ENCODE results near the gene SULT1A1. TPM values are rescaled to one million over a fixed set of nuclear protein-coding genes. Genes with fewer than 3 reads are reported as not detected.
"Not testable (repeated sequence)": the region's sequence is repeated elsewhere in the genome, so short reads cannot be mapped to it uniquely, and the experiment has no call there.

Gene SULT1A1
- total RNA-seq, 1 donor from 2014 or later: 11.4 TPM

GRCh38 chr16:28606291-28607115 lies 3.3 kb downstream of the SULT1A1 start:
- Mint-ChIP-seq H3K27ac (ENCODE audit: unreplicated experiment) (no peak overlapping the region), H3K4me1 (ENCODE audit: unreplicated experiment) (peaks cover 9% of the 10 kb centered on the region), H3K27me3 (ENCODE audit: unreplicated experiment) (no peaks in the 10 kb centered on the region), H3K9me3 (ENCODE audit: unreplicated experiment) (no peaks in the 10 kb centered on the region), H3K4me3 (ENCODE audit: unreplicated experiment) (no peak overlapping the region), H3K36me3 (ENCODE audit: unreplicated experiment) (no peaks in the 10 kb centered on the region)
- no peak for TF ChIP-seq CTCF (IDR thresholded peaks at IDR 0.05)
- no peak for DNase-seq (ENCODE audit: extremely low spot score, unreplicated experiment)

GRCh38 chr16:28604186-28604565 lies 5.7 kb downstream of the SULT1A1 start:
- no peaks in the 10 kb centered on the region for H3K36me3 Mint-ChIP-seq (ENCODE audit: unreplicated experiment)
- H3K4me1 Mint-ChIP-seq (ENCODE audit: unreplicated experiment): no peaks in the 10 kb centered on the region
- H3K27ac Mint-ChIP-seq (ENCODE audit: unreplicated experiment): no peak overlapping the region
- H3K4me3 Mint-ChIP-seq (ENCODE audit: unreplicated experiment): no peak overlapping the region
- DNase-seq (ENCODE audit: extremely low spot score, unreplicated experiment): no peak
- H3K27me3 Mint-ChIP-seq (ENCODE audit: unreplicated experiment): no peaks in the 10 kb centered on the region
- no peak for TF ChIP-seq CTCF (IDR thresholded peaks at IDR 0.05)
- H3K9me3 Mint-ChIP-seq (ENCODE audit: unreplicated experiment): no peaks in the 10 kb centered on the region

DNA sequence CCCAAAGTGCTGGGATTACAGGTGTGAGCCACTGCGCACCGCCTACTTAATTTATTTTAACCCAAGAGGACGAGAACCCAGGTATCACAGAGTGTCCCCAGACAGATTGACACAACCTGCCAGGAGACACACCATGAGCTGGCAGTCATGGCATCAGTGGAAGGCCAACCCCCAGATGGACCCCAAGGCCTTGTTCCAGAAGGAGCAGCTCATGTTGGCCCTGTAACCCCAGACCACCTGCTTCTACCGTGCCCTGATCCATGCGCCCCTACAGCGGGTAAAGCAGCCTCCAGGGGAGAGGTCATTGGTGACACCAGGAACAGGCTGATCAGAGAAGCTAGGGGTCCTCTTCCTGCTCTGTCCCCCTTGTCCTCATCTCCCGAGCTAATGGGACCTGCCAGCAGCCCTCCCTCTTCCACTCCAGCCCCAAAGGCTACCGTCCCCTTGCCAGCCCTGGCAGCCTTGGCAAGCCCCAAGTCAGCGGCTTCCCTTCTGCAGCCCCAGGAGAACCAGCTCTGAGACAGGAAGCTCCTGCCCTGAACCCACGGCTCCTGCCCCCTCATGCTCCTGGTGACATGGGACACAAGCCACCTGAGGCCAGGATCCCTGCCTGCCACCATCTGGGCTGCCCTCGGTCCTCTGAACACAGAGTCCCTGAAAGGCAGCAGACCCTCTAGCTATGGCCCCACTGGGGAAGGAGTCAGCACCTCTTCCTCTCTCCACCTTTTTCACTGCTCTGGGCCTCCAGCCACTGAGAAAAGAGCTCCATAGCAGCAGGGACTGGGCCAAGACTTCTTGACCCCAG lies 6.3 kb downstream of the SULT1A1 start:
- H3K36me3 Mint-ChIP-seq (ENCODE audit: unreplicated experiment): no peaks in the 10 kb centered on the region
- H3K27me3 Mint-ChIP-seq (ENCODE audit: unreplicated experiment): no peaks in the 10 kb centered on the region
- H3K9me3 Mint-ChIP-seq (ENCODE audit: unreplicated experiment): no peaks in the 10 kb centered on the region
- H3K27ac Mint-ChIP-seq (ENCODE audit: unreplicated experiment): no peak overlapping the region
- TF ChIP-seq CTCF (IDR thresholded peaks at IDR 0.05): no peak
- no peak overlapping the region for H3K4me3 Mint-ChIP-seq (ENCODE audit: unreplicated experiment)
- H3K4me1 Mint-ChIP-seq (ENCODE audit: unreplicated experiment): no peaks in the 10 kb centered on the region
- no peak for DNase-seq (ENCODE audit: extremely low spot score, unreplicated experiment)

- H3K9me3 Mint-ChIP-seq (ENCODE audit: unreplicated experiment): no peaks in the 10 kb centered on the region
- H3K27ac Mint-ChIP-seq (ENCODE audit: unreplicated experiment): no peak overlapping the region
- H3K36me3 Mint-ChIP-seq (ENCODE audit: unreplicated experiment): no peaks in the 10 kb centered on the region
- H3K4me3 Mint-ChIP-seq (ENCODE audit: unreplicated experiment): no peak overlapping the region
- no peak for DNase-seq (ENCODE audit: extremely low spot score, unreplicated experiment)
- H3K4me1 Mint-ChIP-seq (ENCODE audit: unreplicated experiment): peaks cover 2% of the 10 kb centered on the region
- H3K27me3 Mint-ChIP-seq (ENCODE audit: unreplicated experiment): no peaks in the 10 kb centered on the region
- TF ChIP-seq CTCF (IDR thresholded peaks at IDR 0.05): no peak
These were observed 7.3 kb downstream of the SULT1A1 start for GRCh38 chr16:28602529-28602928.

DNA sequence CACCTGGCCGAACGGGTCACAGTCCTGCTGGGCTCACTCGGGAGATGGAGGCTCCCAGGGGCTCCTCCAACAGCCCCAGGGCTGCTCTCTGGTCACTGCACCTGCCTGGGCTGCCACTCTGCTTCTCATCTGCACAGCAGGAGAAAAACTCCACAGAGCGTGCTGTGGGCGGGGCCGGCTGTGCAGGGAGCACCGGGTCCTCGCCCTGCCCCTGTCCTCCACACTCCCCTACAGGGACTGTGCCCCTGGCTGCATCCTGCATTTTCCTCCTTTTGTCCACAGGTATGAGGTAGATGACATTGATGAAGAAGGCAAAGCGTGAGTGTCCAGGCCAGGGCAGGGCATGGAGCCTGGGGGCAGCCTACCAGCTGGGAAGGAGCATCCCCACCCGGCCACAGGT lies 7.8 kb downstream of the SULT1A1 start:
- DNase-seq (ENCODE audit: extremely low spot score, unreplicated experiment); H3K27me3 Mint-ChIP-seq (ENCODE audit: unreplicated experiment); H3K4me1 Mint-ChIP-seq (ENCODE audit: unreplicated experiment); H3K4me3 Mint-ChIP-seq (ENCODE audit: unreplicated experiment); H3K36me3 Mint-ChIP-seq (ENCODE audit: unreplicated experiment); H3K27ac Mint-ChIP-seq (ENCODE audit: unreplicated experiment); H3K9me3 Mint-ChIP-seq (ENCODE audit: unreplicated experiment): not testable (repeated sequence)

GRCh38 chr16:28601589-28601988 lies 8.3 kb downstream of the SULT1A1 start:
- H3K4me3 Mint-ChIP-seq (ENCODE audit: unreplicated experiment); H3K27me3 Mint-ChIP-seq (ENCODE audit: unreplicated experiment); DNase-seq (ENCODE audit: extremely low spot score, unreplicated experiment); H3K36me3 Mint-ChIP-seq (ENCODE audit: unreplicated experiment); H3K27ac Mint-ChIP-seq (ENCODE audit: unreplicated experiment); H3K4me1 Mint-ChIP-seq (ENCODE audit: unreplicated experiment); H3K9me3 Mint-ChIP-seq (ENCODE audit: unreplicated experiment): not testable (repeated sequence)

GRCh38 chr16:28600965-28601364 lies 8.9 kb downstream of the SULT1A1 start:
- not testable (repeated sequence) for H3K4me1 Mint-ChIP-seq (ENCODE audit: unreplicated experiment); H3K36me3 Mint-ChIP-seq (ENCODE audit: unreplicated experiment); DNase-seq (ENCODE audit: extremely low spot score, unreplicated experiment); H3K4me3 Mint-ChIP-seq (ENCODE audit: unreplicated experiment); H3K27ac Mint-ChIP-seq (ENCODE audit: unreplicated experiment); H3K27me3 Mint-ChIP-seq (ENCODE audit: unreplicated experiment); H3K9me3 Mint-ChIP-seq (ENCODE audit: unreplicated experiment)

DNA sequence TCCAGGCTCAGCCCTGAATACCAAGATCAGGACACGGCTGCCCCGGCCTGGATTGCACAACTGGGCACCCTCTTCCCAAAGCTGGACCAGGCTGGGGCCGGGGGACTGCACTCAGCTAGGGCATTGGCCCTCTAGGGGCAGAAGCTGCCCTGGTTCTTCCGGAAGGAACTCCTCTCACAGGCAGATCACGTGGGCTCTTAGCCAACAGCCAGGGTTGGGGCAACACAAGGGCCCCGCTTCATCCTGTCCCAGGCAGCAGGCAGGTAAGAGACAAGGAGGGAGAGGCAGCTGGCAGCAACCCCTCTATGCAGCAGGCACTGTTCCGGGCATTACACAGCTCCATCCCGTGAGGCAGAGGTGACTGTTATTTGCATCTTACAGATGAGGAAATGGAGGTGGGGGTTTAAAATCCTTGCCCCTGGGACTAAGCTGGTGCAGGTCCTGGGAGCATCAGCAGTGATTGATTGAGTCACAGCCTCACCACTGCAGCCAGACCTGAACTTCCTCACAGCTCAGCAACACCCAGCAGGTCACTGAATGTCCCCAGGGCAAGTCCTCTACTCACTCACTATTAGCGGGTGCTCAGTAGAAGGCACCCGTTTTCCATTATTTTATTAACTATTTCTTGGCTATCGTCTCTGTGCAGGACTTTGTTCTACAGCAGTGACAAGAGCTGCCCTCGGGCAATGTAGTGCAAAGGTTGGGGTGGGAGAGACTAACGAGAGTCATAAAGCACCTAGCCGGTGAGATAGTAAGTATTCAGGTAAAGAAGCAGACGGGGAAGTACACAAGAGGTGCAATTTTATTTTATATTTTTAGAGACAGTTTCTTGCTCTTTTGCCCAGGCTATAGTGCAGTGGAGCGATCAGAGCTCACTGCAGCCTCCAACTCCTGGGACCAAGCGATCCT lies 10.2 kb downstream of the SULT1A1 start:
- not testable (repeated sequence) for H3K27me3 Mint-ChIP-seq (ENCODE audit: unreplicated experiment); H3K36me3 Mint-ChIP-seq (ENCODE audit: unreplicated experiment); DNase-seq (ENCODE audit: extremely low spot score, unreplicated experiment); H3K27ac Mint-ChIP-seq (ENCODE audit: unreplicated experiment); H3K4me1 Mint-ChIP-seq (ENCODE audit: unreplicated experiment); H3K9me3 Mint-ChIP-seq (ENCODE audit: unreplicated experiment); H3K4me3 Mint-ChIP-seq (ENCODE audit: unreplicated experiment)

Data from osteocyte (in vitro differentiated cells).